Lower leg skin (tissue), 4 donors: ENCODE measurements around the gene MSI1. TPM values are rescaled to one million over a fixed set of nuclear protein-coding genes. Genes with fewer than 3 reads are reported as not detected.

Experiments used
- DNase-seq, 2 donors: peaks; one replicate each; pipeline ENCODE4 v3.0.0-alpha.2; 2019; ENCODE audit warnings: low spot score in 2 of 2
- H3K4me3 ChIP-seq: fragments of 200-600 bp; sonication (generic); 2 replicates; pipeline ENCODE4 v1.5.1; 2017; ENCODE audit warnings: mild to moderate bottlenecking, low read depth; ENCODE audit not compliant: poor library complexity, severe bottlenecking
- CTCF ChIP-seq, 3 donors: fragments of 450-650 bp; IDR thresholded peaks; one replicate each; pipeline ENCODE4 v1.5.1; 2016; ENCODE audit warnings: antibody characterized with exemption in 3 of 3, mild to moderate bottlenecking in 3 of 3, moderate library complexity in 2 of 3
- POLR2A ChIP-seq, 2 donors: fragments of 450-650 bp; IDR thresholded peaks; one replicate each; pipeline ENCODE4 v1.6.1; 2016 to 2017; ENCODE audit warnings: antibody characterized with exemption in 2 of 2, mild to moderate bottlenecking in 1 of 2, moderate library complexity in 1 of 2
- WGBS, 2 donors: methylation state at CpG; one replicate each; pipeline ENCODE4 v1.1.5; 2018; 5-methylcytosine and 5-hydroxymethylcytosine counted together
- intact Hi-C: fragments of 100-400 bp; cut with DNase I; formaldehyde crosslinking; loops from one replicate; pipeline ENCODE4 v1.15.0; 2023; ENCODE audit warnings: low total_unique reads
- total RNA-seq, 4 donors: library from RNA; depleted of rRNA; stranded (reverse); fragments of >200 nt; gene quantifications; one replicate each; pipeline ENCODE4 v1.1.0, GENCODE V29; 2016

MSI1 gene
- total RNA-seq, 4 donors from 2014 or later, result 0.07 to 0.39 TPM; not detected in 2

- H3K4me3 ChIP-seq, result peak overlapping the region; percentile 14
- intact Hi-C loops, result no loop called here
- 4 to 7% methylated on average over 34 to 62 of the region's 86 CpGs for WGBS, 2 donors
- DNase-seq, result no peak
- TF ChIP-seq CTCF (IDR thresholded peaks at IDR 0.05) (no peak), POLR2A (IDR thresholded peaks at IDR 0.05) (no peak)
These were observed 808 bp downstream of the MSI1 start for GRCh38 chr12:120367924-120368788.

- 46 to 49% methylated on average over 10 of the region's 10 CpGs for WGBS, 2 donors
- DNase-seq, result no peak
- H3K4me3 ChIP-seq, result no peak overlapping the region
- TF ChIP-seq POLR2A (IDR thresholded peaks at IDR 0.05) (no peak), CTCF (IDR thresholded peaks at IDR 0.05) (no peak)
- intact Hi-C loops, result no loop called here
These were observed 1.6 kb downstream of the MSI1 start for GRCh38 chr12:120367233-120367923.

GRCh38 chr12:120366845-120367232 is 2.1 kb downstream of the MSI1 start:
- DNase-seq, result no peak
- intact Hi-C loops, result no loop called here
- H3K4me3 ChIP-seq, result no peak overlapping the region
- no peak for TF ChIP-seq POLR2A (IDR thresholded peaks at IDR 0.05)
- TF ChIP-seq CTCF (IDR thresholded peaks at IDR 0.05), result no peak
- 71 to 77% methylated on average over 7 of the region's 7 CpGs for WGBS, 2 donors

GRCh38 chr12:120366341-120366705 is 2.6 kb downstream of the MSI1 start:
- no peak overlapping the region for H3K4me3 ChIP-seq
- no peak for DNase-seq
- TF ChIP-seq CTCF (IDR thresholded peaks at IDR 0.05) (no peak), POLR2A (IDR thresholded peaks at IDR 0.05) (no peak)
- intact Hi-C loops, result no loop called here
- 81 to 83% methylated on average over 7 of the region's 7 CpGs for WGBS, 2 donors

GRCh38 chr12:120365675-120366340 is 3.2 kb downstream of the MSI1 start:
- WGBS, 2 donors, result 67 to 76% methylated on average over 13 of the region's 13 CpGs
- TF ChIP-seq CTCF (IDR thresholded peaks at IDR 0.05) (no peak), POLR2A (IDR thresholded peaks at IDR 0.05) (no peak)
- DNase-seq, result no peak

More at GRCh38 chr12:120365675-120366340, 3.2 kb downstream of the MSI1 start:
- intact Hi-C loops, result no loop called here
- no peak overlapping the region for H3K4me3 ChIP-seq
